Endometrial microvascular endothelial cells (primary cell): Measurements from ENCODE around the gene SULT6B1. TPM values are rescaled to one million over a fixed set of nuclear protein-coding genes. Genes with fewer than 3 reads are reported as not detected.
"Not testable (repeated sequence)": the region's sequence is repeated elsewhere in the genome, so short reads cannot be mapped to it uniquely, and the experiment has no call there.

Source experiments
- in situ Hi-C: cut with HindIII; loops from 2 replicates; pipeline ENCODE4 v1.10.0; 2017; ENCODE audit warnings: low sequenced_read_pairs, low pct_unique_long_range_greater_than_20kb; ENCODE audit errors: inconsistent ontology term
- total RNA-seq: library from RNA; depleted of rRNA; stranded (reverse); fragments of >200 nt; gene quantifications from one replicate; pipeline ENCODE4 v1.2.3, GENCODE V29; 2015; ENCODE audit errors: inconsistent ontology term

Gene SULT6B1
- total RNA-seq, 1 donor from 2014 or later, result not detected

DNA sequence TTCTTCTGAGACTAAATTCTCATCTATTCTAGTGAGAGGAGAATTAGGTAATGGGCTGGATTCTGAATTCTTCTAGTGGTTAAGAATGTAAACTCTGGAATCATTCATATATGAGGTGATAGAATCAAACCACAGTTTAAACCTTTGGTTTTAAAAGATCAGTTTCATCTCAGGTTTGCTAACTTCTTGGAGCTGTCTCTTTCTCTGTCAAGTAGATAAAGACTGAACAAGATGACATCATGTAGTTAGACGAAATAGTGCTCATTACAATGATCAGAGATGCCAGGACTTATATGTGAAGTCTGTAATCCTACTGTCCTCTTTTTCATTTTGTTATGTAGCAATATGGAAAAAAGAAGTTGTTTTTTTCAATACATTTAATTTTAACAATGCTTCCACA is 12.7 kb upstream of the SULT6B1 start:
- in situ Hi-C loops, result no loop called here

DNA sequence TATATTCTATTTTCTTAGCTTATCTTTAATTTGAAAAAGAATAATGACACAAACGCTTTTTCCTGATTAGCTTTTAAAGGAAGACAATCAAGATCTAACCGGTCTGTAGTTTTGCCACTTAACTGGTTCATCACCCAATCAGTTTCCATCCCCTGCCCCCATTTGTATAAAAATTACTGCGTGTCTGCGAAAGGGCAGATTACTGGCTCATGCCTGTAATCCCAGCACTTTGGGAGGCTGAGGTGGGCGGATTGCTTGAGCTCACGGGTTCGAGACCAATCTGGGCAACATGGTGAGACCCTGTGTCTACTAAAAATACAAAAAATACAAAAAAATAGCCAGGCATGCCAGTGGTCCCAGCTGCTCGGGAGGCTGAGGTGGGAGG is 10.2 kb upstream of the SULT6B1 start:
- in situ Hi-C loops, result no loop called here

DNA sequence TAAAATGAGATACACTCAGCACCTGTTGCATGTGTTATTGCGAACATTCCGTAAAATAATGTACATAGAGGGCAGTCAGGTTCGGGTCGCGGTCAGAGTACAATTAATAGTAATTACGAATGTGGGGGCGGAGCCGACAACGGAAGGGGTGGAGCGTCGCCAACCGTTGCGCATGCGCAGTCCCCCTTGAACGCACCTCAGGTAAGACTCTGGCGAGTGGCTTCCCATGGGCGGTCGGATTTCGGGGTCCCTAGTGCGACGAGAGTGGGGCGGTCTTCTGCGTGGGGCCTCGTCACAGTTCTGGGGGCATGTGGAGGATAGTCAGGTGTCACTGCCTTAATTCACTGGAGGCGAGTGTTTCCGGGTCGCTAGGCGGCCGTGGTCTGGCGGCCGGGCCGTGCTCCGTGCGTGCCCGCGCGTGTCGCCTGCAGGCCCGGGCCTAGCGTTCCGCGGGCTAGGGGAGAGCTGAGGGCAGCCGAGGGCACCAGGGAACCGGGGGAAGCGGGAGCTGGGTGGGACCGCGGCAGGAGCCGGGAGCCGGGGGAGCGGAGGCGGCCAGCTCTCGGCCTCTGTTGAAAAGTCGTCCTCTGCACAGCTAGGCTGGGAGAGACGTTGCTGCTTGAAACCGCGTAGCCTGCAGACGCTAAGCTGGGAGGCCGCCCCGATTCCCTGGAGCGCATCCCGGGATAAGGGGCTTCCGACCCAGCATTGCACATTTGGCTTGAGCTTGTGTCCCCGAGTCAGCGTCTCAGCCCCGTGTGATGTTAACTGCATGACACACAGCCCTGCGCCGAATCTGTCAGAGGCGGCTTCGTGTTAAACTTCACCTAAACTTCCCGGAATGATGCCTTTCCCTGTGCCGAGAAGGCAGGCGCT is 8.1 kb upstream of the SULT6B1 start, which contains the start of gene CEBPZOS:
CEBPZOS (plus strand) TSS at position 177 of the 876 bp plus-strand sequence. CDS start 3,209 bp downstream, outside the sequence.
- in situ Hi-C loops, result no loop called here

DNA sequence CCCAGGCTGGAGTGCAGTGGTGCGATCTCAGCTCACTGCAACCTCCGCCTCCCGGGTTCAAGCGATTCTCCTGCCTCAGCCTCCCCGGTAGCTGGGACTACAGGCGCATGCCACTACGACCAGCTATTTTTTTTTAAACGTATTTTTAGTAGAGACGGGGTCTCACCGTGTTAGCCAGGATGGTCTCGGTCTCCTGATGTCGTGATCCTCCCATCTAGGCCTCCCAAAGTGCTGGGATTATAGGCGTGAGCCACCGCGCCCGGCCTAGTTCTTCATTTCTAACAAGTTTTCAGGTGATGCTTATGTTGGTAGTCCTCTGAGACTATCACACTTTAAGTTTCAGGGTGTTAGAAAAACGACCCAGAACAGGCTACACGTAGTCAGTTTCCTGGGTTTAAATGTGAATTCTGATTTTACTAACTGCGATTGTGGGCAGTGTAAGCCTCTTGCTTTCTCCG is 7.4 kb upstream of the SULT6B1 start:
- in situ Hi-C loops, result not testable (repeated sequence)

DNA sequence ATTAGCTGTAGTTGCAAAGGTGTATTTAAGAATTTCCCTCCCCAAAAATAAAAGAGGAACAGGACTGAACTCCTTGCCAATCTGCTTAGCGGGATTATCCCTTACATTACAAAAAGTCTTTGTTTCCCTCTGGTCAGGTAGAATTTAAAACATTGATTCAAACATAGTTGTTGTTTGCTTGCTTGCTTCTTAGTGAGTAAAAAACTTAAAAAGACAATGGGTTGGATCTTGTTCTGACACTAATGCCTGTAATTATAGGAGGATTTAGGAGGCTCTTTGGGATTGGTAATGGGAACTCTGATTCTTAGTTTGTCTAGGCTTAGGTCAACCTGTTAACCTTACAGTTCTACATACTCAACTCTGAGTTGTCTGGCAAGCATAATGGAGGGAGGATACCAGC is 4.1 kb upstream of the SULT6B1 start:
- in situ Hi-C loops, result no loop called here

DNA sequence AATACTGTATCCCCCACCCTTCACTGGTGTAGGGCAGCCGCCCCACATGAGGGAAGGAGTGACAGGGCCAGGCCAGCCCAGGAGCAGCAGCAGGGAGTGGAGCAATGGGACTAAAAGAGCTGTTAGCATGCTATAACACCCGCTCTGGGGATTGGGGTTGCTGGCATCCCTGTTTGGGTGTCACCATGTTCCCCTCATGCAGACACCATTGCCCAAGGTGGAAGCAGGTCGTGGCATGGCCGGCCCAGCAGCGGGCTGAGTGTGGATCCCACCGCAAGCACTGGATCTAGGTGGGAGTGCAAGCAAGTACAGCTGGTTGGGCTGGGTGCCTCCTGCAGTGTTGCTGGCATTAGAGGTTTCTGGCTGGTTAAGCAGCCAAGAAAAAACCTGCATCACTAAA is 3.3 kb upstream of the SULT6B1 start:
- in situ Hi-C loops, result no loop called here

DNA sequence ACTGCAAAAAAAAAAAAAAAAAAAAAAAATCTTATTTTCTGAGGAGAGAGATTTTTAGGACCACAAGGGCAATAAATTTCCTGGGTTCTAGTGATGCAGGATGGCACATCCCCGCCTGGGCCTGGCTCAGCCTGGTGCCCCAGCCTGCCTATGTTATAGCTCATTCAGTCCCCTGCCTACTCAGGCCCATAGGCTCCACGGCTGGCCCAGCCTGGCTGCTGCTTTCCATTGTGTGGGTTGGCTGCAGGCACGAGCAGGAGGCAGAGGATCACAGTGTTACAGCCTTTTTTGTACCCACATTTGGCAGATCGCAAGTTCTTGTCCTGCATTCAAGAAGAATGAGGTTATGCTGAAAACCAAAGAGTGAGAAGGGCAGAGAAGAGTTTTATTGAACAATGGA is 2.8 kb upstream of the SULT6B1 start:
- in situ Hi-C loops, result no loop called here

DNA sequence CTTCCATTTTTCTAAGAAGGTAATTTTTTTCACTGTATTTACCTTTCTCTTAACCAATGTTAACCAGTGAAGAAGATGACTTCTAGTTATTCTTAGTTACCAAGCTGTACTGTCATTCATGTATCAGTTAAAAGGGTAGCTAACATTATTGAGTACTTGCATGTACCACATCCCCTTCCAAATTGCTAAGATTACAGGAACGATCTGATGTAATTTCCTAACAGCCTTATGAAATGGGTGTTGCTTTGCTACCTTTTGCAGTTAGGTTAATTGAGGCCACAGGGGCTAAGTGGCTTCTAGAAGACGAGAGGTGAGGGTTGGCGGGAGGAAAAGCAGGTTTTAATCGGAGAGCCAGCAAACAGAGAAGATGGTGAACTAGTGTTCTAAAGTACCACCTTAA is 1.8 kb upstream of the SULT6B1 start:
- in situ Hi-C loops, result no loop called here

DNA sequence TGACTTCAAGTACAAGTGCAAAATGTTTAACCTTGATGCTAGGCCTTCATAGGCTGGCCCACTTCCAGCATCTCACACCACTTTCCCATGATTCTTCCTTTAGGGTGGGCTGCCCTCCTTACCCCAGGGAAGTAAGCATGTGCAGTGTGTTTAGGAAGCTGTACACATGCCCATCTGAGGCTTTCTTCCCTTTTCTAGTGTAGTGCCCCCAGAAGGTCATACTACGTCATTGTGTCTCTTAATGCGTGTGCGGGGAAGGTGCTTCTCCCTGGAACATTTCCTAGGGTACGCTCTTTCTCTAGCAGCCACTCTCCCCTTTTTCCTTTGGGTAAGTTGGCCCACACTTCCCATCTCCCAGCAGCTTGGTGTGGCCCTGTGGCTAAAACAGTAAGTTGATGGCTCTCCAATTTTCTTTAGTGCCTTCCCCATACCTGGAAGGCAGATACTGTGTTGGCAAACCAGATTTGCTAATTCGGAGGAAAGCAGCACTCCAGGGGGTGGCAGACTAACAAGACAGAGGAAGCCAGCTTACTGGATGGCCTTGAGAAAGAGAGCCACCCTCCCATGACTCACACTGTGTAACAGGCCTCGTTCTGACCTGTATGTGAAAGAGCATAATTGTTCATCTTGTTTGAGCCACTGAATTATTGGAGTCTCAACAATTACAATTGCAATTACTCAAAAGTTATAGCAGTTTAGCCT is 1.1 kb upstream of the SULT6B1 start:
- in situ Hi-C loops, result no loop called here

DNA sequence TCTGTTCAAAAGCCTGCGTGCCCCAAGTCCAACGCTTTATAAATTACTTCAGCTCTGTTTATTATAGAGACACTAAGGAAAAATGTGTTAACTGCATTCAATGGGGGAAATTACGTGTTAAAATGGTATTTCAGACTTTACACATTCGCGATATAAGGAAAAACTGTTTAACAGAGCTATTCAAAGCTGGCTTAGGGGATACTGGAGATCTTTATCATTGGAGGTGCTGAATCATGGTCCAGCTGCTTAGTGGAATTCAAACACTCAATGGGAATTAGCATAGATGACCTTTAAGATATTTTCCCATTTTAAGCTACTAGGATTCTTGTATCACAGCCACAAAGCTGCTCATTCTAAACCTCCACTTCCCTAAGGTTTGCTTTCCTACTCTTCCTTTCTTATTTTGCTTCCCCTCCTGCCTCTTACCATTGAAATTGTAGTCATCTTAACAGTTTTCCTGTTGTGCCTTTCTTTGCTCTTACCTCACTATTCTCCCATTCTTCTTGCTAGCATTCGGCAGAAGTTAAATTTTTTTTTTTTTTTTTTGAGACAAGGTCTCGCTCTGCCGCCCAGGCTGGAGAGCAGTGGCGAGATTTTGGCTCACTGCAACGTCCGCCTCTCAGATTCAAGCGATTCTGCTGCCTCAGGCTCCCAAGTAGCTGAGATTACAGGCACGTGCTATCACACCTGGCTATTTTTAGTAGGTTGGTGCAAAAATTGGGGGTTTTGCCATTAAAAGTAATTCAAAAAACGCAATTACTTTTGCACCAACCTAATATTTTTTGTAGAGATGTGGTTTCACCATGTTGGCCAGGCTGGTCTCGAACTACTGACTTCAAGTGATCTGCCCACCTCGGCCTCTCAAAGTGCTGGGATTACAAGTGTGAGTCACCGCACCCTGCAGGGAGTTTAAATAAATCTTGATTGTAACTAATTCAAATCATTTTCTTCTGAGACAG is 6.5 kb downstream of the SULT6B1 start:
- in situ Hi-C loops, result no loop called here

DNA sequence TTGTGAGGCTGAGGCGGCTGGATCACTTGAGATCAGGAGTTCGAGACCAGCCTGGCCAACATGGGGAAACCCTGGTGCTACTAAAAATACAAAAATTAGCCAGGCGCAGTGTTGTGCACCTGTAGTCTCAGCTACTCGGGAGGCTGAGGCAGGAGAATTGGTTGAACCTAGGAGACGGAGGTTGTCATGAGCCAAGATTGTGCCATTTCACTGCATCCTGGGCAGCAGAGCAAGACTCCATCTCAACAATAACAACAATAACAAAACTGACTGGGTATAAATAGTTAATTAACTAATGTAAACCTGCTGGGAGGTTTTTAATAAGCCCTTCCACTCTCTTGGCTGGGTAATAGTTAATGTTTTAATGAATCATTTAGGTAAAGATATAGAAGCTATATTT is 7.8 kb downstream of the SULT6B1 start:
- in situ Hi-C loops, result no loop called here

DNA sequence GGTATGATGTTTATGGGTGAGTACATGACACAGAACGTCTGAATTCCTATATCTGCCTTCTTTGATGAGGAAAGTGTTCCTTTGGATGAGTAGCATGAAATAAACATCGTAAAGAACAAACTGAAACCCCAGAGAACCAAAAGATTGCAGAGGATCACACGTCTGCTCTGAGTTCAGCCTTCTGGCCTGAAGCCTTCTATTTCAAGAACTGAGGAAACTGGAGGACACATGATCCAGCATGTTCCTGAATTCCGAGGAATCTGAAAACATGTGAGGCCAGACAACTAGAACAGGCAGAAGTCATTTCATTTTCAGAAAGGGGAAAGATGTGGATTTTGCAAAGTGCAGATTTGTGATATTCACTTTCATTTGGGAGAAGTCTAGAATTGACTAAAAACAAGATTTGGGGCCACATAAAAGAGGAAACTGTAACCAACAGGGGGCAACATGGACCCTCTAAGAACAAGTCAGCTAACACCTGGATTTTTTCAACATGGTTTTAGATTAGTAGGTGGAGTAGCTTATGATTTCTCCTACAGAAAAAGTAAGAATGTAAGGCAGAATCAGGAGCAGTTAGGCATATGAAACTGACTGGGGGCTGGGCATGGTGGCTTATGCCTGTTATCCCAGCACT is 8.3 kb downstream of the SULT6B1 start:
- in situ Hi-C loops, result no loop called here

DNA sequence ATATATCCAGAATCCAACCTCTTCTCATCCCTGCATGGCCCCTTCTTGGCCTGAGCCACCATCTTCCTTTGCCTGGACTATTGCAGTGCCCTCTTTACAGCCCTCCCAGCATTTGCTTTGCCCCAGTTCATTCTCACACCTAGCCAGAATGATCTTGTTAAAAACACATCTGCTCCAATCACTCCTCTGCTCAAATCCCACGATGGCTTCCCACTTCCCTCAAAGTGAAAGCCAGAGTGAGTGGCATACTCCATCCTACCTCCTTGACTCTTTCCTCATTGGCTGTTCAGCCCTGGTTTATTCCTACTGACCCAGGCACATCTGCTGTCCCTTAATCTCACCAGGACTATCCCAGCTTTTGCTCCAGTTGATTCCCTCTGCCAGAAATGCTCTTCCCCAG is 14.7 kb downstream of the SULT6B1 start:
- in situ Hi-C loops, result no loop called here

DNA sequence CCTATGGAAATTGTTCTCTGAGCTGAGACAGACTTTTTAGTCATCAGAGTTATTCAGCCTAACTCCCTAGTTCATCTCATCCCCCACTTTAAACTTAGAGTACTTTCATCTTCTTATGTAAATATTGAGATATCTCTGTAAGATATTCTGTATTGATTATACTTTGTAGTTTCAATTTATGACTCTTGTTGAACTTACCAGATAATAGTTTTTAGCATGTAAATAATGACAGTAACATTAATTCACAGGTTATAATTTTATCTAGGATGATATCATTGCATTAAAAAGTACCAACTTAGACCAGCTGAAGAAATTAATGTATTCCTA is 16.9 kb downstream of the SULT6B1 start:
- in situ Hi-C loops, result no loop called here

DNA sequence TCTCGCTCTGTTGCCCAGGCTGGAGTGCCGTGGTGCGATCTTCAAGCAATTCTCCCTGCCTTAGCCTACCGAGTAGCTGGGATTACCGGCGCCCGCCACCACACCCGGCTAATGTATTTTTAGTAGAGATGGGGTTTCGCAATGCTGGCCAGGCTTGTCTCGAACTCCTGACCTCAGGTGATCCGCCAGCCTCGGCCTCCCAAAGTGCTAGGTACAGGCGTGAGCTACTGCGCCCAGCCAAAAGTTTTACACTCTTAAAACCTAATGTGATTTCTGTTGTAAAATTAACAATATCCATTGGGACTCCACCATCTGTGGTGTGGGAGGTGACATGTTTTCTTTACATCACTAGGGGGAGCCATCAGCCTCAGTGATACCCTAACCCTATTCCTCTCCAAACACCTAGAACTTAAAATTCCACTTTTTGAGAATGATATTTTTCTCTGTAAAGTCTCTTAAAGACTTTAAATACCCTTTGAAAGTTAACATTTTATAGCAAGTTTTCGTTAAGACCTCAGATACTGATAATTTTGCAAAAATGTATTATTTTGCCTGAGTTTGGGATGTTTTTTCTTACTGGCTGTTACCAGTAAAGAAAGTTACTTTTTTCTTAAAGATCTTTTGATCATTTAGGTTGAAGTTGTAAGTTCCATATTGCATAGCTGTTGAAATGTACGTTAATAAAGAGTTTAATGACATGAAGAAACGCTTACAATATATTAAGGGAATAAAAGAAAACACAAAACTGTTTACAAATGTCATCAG is 20.1 kb downstream of the SULT6B1 start:
- in situ Hi-C loops, result no loop called here

DNA sequence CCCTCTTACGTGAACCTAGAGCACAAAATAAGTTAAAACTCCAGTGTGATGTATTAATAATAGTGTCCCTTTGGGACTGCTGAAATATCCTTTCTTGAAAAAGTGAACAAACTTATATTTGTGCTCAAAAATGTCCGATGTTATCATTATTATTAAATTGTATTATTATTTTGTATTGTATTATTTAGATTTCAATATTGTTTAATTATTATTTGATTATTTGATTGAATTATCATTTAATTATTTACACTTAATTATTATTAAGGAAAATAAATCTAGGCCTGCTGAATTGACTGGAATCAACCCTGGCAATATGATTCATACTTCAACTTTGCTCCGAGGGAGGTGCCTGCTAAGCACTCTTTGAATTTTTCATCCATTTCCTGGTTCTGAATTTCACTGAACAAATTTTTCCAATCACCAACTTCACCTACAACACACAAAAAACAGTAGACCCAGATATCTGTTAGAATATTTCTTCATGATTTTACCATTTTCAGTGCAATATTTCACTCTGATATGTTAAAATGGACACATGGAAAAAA is 20.8 kb downstream of the SULT6B1 start:
- in situ Hi-C loops, result no loop called here

DNA sequence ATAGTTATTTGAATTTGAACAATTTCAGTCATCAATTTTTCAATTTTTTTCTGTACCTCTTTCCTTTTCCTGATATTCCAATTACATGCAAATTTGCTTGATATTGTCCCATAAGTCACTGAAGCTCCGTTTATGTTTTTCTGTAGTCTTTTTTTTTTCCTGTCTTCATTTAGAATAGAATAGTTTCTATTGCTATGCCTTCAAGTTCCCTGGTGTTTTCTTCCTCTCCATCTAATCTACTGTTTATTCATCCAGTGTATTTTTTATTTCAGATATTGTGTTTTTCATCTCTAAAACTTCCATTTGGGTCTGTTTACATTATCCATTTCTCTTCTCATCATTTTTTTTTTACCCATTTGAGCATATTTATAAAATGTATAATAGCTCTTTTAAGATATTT is 23.7 kb downstream of the SULT6B1 start:
- in situ Hi-C loops, result no loop called here
